Hypothalamus (tissue), 51 donors: ENCODE measurements around the gene DPF3.

Experiments used
- DNase-seq, 51 donors: peaks; one replicate each; lab custom pipeline; 2025; lab: John Stamatoyannopoulos, UW

The DPF3 gene

GRCh38 chr14:72845196-72845595, 48.7 kb downstream of the DPF3 start:
- no peak for DNase-seq

DNA sequence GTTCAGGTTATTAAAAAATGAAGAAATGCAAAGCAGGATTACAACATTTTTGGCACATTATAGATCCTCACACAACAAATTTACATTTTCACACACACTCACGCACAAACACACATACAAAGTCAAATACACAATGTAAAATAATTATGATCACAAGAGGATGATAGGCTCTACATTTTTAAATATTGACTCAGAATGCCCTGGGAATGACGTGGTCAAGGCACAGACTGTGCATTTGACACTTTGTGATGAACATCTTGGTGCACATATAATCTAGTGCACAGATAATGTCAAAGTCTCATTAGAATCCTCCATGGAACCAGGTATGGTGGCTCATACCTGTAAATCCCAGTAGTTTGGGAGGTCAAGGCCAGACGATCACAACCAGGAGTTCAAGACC, 49.4 kb downstream of the DPF3 start:
- no peak for DNase-seq

GRCh38 chr14:72839753-72840607, 53.9 kb downstream of the DPF3 start:
- no peak for DNase-seq

GRCh38 chr14:72839351-72839750, 54.5 kb downstream of the DPF3 start:
- no peak for DNase-seq

DNA sequence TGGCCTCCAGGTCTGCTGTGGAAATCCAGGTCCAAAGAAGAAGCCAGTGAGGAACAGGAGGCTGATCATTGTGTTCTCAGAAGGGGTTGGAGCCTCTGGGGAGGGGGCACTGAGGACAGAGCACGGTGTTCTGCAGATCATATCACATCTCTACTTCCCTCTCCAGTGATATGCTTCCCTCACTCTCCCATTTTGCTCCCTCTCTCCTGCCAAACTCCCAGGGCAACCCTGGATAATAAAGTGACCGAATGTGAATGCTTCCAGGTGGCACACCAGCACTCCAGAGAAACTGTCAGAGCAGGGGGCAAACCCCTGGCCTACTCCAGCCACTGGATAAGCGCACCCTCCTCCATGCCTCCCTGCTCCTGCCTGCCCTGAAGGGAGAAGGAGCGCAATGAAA, 57.8 kb downstream of the DPF3 start:
- no peak for DNase-seq

- DNase-seq: no peak
Observed at GRCh38 chr14:72833174-72833573, 60.7 kb downstream of the DPF3 start.

DNA sequence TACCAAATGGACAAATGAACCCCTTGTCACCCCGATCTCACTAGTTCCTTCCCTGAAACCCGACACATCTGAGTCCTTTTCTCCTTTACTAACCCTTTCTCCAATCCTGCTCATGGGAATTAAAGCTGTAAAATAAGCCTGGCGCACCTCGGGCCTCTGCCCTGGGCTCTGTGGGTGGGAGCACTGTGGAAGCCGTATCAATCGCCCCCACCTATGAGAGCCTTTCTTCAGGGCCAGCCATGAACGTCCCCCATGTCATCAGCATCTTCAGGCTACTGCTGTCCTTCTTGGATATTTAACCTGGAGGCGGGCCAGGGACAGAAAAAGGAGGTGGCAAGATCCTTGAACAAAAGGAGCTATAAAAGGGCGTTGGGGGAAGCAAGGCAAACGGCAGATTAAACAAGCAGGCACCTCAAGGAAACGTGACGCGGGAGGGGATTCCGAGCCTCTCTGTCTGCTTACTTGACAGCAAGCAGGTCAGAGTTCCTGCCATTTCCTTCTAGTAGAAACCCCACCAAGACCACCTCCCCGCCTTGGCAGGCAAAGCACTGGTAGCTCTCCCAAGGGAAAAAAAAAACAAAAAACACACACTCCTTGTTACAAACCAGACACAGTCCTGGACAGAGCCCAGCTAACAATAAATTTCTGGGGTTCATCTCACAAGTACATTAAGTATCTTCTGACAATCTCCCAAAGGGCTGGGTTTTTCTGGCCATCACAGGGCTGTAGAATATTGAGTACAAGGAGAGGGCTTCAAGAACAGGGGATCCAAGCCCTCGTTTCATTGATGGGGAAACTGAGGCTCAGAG, 62.9 kb downstream of the DPF3 start:
- peak in 2 of 51 donors; percentile 3 to 6 for DNase-seq

DNA sequence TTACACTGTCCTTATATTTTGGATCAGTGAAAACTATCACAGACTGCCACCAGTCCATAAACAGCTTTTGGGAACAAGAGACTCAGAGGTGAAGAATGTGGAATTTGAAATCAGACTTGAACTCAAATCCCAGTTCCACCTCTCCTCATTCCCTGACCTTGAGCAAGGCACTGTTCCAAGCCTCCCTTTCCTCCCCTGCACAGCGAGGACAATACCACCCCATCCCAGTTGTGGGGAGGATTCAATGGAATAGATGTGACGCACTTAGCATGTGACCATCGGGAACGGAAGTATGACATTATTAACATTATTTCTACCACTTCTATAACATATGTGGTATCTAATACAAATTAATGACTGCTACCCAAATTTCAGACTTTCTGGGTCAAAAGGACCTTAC, 63.5 kb downstream of the DPF3 start:
- no peak for DNase-seq

- DNase-seq: no peak
Observed at GRCh38 chr14:72828604-72829003, 65.3 kb downstream of the DPF3 start.

- DNase-seq: no peak
Observed at GRCh38 chr14:72826039-72826438, 67.9 kb downstream of the DPF3 start.

DNA sequence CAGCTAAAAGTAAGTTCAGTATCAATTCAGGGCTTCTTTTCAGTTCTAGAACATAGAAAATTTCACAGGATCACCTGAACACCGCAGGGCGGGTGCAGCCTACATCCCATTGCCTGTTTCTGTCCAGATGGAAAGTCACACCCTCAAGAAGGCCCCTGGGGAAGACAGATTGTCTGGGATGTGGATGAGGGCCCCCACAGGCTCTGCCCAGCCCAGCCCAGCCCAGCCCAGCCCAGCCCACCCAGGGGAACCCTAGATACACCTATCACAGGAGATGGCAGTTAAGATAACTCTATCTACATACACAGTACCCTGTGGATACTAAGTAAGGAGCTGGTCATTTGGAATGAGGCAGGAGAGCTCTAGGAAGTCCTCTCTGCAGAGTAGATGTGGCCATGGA, 68.4 kb downstream of the DPF3 start:
- no peak for DNase-seq

- DNase-seq: no peak
Observed at GRCh38 chr14:72824051-72824450, 69.8 kb downstream of the DPF3 start.

- DNase-seq: no peak
Observed at GRCh38 chr14:72822946-72823611, 70.8 kb downstream of the DPF3 start.

DNA sequence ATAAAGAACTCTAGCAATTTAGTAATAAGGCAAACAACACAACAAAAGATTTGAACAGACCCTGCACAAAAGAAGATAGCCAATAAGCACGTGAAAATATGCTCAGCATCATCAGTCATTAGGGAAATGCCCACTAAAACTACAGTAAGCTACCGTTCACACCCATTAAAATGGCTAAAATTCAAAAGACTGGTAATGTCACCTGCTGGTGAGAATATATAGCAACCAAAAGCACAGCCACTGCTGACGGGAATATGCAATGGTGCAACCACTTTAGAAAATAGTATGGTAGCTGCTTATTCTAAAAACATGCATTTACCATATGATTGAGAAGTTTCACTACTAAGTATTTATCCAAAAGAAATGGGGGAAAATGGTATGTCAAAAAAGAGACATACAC, 74.9 kb downstream of the DPF3 start:
- DNase-seq: no peak

- no peak for DNase-seq
Observed at GRCh38 chr14:72816287-72816686, 77.6 kb downstream of the DPF3 start.

DNA sequence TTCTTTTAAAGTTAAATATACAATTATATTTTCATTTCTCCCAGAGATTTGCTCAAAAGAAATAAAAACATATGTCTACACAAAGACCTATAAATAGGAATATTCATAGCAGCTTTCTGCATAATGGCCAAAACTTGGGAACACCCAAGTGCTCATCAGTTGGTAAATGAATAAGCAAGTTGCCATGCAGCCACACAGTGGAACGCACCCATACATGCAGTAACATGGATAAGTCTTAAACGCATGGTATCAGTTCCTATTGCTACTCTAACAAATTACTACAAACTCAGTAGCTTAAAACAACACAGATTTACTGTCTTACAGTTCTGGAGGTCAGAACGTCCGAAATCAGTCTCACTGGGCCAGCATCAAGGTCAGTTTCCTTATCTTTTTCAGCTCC, 78.5 kb downstream of the DPF3 start:
- no peak for DNase-seq

GRCh38 chr14:72812292-72812851, 81.5 kb downstream of the DPF3 start:
- DNase-seq: peak in 39 of 51 donors; percentile 20 to 80 (median 61)

DNA sequence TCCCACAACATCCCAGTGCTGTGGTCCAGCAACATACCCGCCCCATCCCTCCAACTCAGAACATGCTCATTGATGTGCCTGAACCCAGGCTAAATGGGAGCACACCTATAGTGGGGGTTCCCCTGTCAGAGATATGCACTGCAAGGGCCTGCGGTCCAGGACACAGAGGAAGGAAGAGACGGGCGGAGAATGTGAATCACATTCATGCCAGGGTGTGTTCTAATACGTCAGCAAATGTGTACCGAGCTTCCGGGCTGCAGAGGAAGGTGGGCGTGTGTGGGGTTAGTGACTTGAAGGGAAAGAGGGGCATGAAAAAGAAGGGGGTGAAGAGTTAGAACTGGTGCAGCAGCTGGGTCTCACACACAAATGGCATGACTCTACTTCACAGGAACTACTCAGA, 83.7 kb downstream of the DPF3 start:
- DNase-seq: no peak

DNA sequence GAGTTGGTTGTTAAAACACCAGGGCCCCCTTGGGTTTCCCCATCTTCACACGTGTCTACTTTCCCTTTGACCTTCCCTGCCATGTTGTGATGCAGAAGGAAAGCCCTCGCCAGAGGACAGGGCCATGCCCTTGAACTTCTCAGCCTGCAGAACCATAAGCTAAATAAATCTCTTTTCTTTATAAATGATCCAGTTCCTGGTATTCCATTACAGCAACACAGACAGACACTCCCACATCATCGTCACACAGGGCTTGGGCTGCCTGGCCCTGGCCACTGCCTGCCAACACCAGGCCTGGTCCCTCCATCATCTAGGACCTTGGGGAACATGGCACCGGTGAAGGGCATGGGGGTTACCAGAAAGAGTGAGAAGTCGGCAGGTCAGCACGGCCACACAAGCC, 84.8 kb downstream of the DPF3 start:
- no peak for DNase-seq

- DNase-seq: peak in 1 of 51 donors; percentile 53
Observed at GRCh38 chr14:72808564-72808963, 85.3 kb downstream of the DPF3 start.

- no peak for DNase-seq
Observed at GRCh38 chr14:72802588-72802946, 91.3 kb downstream of the DPF3 start.
